Right ventricle myocardium inferior (tissue), 1 donor: Measurements from ENCODE around the gene FBXW9. TPM values are rescaled to one million over a fixed set of nuclear protein-coding genes. Genes with fewer than 3 reads are reported as not detected.

Experiments used
- total RNA-seq: library from RNA; stranded (reverse); fragmentation: NEBNext Ultra II Directional; extraction: Animal tissue kit (Norgen Biotek cat#: 25700); gene quantifications from one replicate; pipeline ENCODE4 v1.2.1, GENCODE V29; 2021
- donor health status: DM: no; HTN: yes; CAD: no; lungs with severe emphysema.

Gene FBXW9
- total RNA-seq, 1 donor from 2014 or later: 1.7 TPM

Other genes with a start within 250 kb of the FBXW9 start
- gene ZNF709, start 211.8 kb downstream of the FBXW9 start, total RNA-seq: 2.1 TPM
- gene ZNF564, start 145.1 kb downstream of the FBXW9 start, total RNA-seq: 10.3 TPM
- 5.1 TPM for gene ZNF490, start 85.8 kb downstream of the FBXW9 start, total RNA-seq
- 14.4 TPM for gene ZNF791, start 85.7 kb downstream of the FBXW9 start, total RNA-seq
- 40.2 TPM for gene MAN2B1, start 29.9 kb downstream of the FBXW9 start, total RNA-seq
- 7.2 TPM for gene WDR83, start 29.8 kb downstream of the FBXW9 start, total RNA-seq
- gene DHPS, start 14.8 kb downstream of the FBXW9 start, total RNA-seq: 45.9 TPM
- not detected for gene GNG14, start 8.6 kb downstream of the FBXW9 start, total RNA-seq
- gene TNPO2, start 27.3 kb upstream of the FBXW9 start, total RNA-seq: 35.1 TPM
- gene TRIR, start 38.1 kb upstream of the FBXW9 start, total RNA-seq: 133 TPM
- 65.8 TPM for gene GET3, start 40.9 kb upstream of the FBXW9 start, total RNA-seq
- not detected for gene BEST2, start 55.2 kb upstream of the FBXW9 start, total RNA-seq
- gene HOOK2, start 78.9 kb upstream of the FBXW9 start, total RNA-seq: 51.6 TPM
- gene JUNB, start 94.9 kb upstream of the FBXW9 start, total RNA-seq: 25.0 TPM
- 692 TPM for gene PRDX2, start 105.2 kb upstream of the FBXW9 start, total RNA-seq
- 1.7 TPM for gene THSD8, start 105.4 kb upstream of the FBXW9 start, total RNA-seq
- gene RNASEH2A, start 110.0 kb upstream of the FBXW9 start, total RNA-seq: 6.3 TPM
- not detected for gene RTBDN, start 137.9 kb upstream of the FBXW9 start, total RNA-seq
- gene MAST1, start 141.9 kb upstream of the FBXW9 start, total RNA-seq: 0.22 TPM
- 18.8 TPM for gene DNASE2, start 184.8 kb upstream of the FBXW9 start, total RNA-seq
- gene KLF1, start 190.6 kb upstream of the FBXW9 start, total RNA-seq: not detected
- gene GCDH, start 194.5 kb upstream of the FBXW9 start, total RNA-seq: 33.4 TPM
- gene SYCE2, start 222.7 kb upstream of the FBXW9 start, total RNA-seq: not detected
- 37.6 TPM for gene FARSA, start 237.1 kb upstream of the FBXW9 start, total RNA-seq
- gene CALR, start 242.0 kb upstream of the FBXW9 start, total RNA-seq: 496 TPM
- 171 TPM for gene RAD23A, start 249.2 kb upstream of the FBXW9 start, total RNA-seq